ENCODE results near the gene SH2D3C. TPM values are rescaled to one million over a fixed set of nuclear protein-coding genes. Genes with fewer than 3 reads are reported as not detected.

The SH2D3C gene
- total and polyA plus RNA-seq, 10 of the 15 experiments (the other 5 are each of a cell fraction or from before 2014, with no cell fraction given): 1.2 to 23.5 (median 16.2) TPM

DNA sequence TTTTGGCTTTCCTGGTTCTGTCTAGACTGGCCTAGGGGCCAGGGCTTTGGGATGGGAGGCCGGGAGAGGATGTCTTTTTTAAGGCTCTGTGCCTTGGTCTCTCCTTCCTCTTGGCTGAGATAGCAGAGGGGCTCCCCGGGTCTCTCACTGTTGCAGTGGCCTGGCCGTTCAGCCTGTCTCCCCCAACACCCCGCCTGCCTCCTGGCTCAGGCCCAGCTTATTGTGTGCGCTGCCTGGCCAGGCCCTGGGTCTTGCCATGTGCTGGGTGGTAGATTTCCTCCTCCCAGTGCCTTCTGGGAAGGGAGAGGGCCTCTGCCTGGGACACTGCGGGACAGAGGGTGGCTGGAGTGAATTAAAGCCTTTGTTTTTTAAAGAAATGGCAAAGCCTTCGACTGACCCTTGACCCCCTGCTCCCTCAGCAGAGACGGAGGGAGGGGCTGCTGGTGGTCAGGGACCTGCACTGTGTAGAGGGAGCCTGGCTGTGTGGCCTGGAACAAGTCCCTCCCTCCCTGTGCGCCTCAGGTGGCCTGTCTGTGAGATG is 35.3 kb upstream of the SH2D3C start (continued):
- TF ChIP-seq, protein P1, sequence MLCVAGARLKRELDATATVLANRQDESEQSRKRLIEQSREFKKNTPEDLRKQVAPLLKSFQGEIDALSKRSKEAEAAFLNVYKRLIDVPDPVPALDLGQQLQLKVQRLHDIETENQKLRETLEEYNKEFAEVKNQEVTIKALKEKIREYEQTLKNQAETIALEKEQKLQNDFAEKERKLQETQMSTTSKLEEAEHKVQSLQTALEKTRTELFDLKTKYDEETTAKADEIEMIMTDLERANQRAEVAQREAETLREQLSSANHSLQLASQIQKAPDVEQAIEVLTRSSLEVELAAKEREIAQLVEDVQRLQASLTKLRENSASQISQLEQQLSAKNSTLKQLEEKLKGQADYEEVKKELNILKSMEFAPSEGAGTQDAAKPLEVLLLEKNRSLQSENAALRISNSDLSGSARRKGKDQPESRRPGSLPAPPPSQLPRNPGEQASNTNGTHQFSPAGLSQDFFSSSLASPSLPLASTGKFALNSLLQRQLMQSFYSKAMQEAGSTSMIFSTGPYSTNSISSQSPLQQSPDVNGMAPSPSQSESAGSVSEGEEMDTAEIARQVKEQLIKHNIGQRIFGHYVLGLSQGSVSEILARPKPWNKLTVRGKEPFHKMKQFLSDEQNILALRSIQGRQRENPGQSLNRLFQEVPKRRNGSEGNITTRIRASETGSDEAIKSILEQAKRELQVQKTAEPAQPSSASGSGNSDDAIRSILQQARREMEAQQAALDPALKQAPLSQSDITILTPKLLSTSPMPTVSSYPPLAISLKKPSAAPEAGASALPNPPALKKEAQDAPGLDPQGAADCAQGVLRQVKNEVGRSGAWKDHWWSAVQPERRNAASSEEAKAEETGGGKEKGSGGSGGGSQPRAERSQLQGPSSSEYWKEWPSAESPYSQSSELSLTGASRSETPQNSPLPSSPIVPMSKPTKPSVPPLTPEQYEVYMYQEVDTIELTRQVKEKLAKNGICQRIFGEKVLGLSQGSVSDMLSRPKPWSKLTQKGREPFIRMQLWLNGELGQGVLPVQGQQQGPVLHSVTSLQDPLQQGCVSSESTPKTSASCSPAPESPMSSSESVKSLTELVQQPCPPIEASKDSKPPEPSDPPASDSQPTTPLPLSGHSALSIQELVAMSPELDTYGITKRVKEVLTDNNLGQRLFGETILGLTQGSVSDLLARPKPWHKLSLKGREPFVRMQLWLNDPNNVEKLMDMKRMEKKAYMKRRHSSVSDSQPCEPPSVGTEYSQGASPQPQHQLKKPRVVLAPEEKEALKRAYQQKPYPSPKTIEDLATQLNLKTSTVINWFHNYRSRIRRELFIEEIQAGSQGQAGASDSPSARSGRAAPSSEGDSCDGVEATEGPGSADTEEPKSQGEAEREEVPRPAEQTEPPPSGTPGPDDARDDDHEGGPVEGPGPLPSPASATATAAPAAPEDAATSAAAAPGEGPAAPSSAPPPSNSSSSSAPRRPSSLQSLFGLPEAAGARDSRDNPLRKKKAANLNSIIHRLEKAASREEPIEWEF (IDR thresholded peaks at IDR 0.05; ENCODE audit: insufficient replicate concordance, low read depth, low read length): no peak
- no peak for TF ChIP-seq RBBP5 (conservative IDR thresholded peaks at IDR 0.05)

DNA sequence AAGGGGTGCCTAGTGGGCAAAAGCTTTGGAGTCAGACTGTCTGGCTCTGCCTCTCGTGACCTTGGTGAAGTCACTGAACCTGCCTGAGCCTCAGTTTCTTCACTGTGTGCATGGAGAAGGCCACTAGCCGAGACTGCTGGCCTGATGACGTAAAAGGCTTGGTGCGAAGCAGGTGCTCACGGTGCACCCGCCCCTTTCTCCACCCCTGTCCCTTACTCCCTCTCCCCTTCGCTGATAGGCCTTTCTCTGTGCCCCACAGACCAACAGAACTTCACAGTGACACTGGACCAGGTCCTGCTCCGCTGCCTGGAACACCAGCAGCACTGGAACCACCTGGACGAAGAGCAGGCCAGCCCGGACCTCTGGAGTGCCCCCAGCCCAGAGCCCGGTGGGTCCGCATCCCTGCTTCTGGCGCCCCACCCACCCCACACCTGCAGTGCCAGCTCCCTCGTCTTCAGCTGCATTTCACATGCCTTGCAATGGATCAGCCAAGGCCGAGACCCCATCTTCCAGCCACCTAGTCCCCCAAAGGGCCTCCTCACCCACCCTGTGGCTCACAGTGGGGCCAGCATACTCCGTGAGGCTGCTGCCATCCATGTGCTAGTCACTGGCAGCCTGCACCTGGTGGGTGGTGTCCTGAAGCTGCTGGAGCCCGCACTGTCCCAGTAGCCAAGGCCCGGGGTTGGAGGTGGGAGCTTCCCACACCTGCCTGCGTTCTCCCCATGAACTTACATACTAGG is 34.6 kb upstream of the SH2D3C start:
- POLR2A ChIA-PET: no interaction called here
- no peaks in the 10 kb centered on the region; the same call in 1 of the 2 replicates for H4K20me1 ChIP-seq (ENCODE audit: control insufficient read depth, insufficient read depth)
- TF ChIP-seq, protein P2, sequence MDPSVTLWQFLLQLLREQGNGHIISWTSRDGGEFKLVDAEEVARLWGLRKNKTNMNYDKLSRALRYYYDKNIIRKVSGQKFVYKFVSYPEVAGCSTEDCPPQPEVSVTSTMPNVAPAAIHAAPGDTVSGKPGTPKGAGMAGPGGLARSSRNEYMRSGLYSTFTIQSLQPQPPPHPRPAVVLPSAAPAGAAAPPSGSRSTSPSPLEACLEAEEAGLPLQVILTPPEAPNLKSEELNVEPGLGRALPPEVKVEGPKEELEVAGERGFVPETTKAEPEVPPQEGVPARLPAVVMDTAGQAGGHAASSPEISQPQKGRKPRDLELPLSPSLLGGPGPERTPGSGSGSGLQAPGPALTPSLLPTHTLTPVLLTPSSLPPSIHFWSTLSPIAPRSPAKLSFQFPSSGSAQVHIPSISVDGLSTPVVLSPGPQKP (IDR thresholded peaks at IDR 0.05; ENCODE audit: low read depth, low read length): no peak
- TF ChIP-seq MYB (IDR thresholded peaks at IDR 0.05; ENCODE audit: borderline replicate concordance, low read depth, low read length) (no peak), POLR2A (IDR thresholded peaks at IDR 0.05; ENCODE audit: low read depth, low read length) (peak; percentile 51; the same call in 1 of the 2 replicates), CHD2 (IDR thresholded peaks at IDR 0.05; ENCODE audit: borderline replicate concordance, low read depth, low read length) (no peak), BACH1 (IDR thresholded peaks at IDR 0.05; ENCODE audit: borderline replicate concordance) (no peak), TCF7 (IDR thresholded peaks at IDR 0.05; ENCODE audit: borderline replicate concordance) (no peak), JUNB (IDR thresholded peaks at IDR 0.05) (no peak)
- no peak overlapping the region for H2AFZ ChIP-seq (ENCODE audit: control insufficient read depth, low read depth, low read length)
- FAIRE-seq: no peak
- H3K9me3 ChIP-seq (replicated peaks; ENCODE audit: control insufficient read depth, insufficient read depth, low read length): no peaks in the 10 kb centered on the region
- intact Hi-C loops (cut with micrococcal nuclease; ENCODE audit: unreplicated experiment) (no loop called here), in situ Hi-C loops (cut with MboI) (no loop called here)
- DNase-seq (ENCODE audit: low read depth, low spot score): no peak
- no peaks in the 10 kb centered on the region for H3K4me1 ChIP-seq (ENCODE audit: control insufficient read depth, insufficient read depth, low read length)
- 94% methylated on average over 19 of the region's 19 CpGs for WGBS (ENCODE audit: insufficient coverage, insufficient replicate concordance, low lambda C conversion rate, missing lambda C conversion rate)
- BruUV-seq (replicated peaks): no TSS peak
- H3K4me3 ChIP-seq: no peak overlapping the region
- no peak for ATAC-seq
- H3K27me3 ChIP-seq (replicated peaks in 1 of 2; ENCODE audit: control insufficient read depth in 2 of 2, insufficient read depth in 2 of 2, low read length in 1 of 2): no peaks in the 10 kb centered on the region
- CTCF ChIA-PET: no interaction called here
- SMC1A ChIA-PET (ENCODE audit: uncharacterized antibody, unreplicated experiment): no interaction called here
- no peaks in the 10 kb centered on the region for H3K79me2 ChIP-seq (ENCODE audit: control insufficient read depth, insufficient read depth, low read length)
- H3K27ac ChIP-seq (ENCODE audit: control insufficient read depth, insufficient read depth): no peak overlapping the region
- RAD21 ChIA-PET (ENCODE audit: unreplicated experiment): no interaction called here
- H3K4me2 ChIP-seq (ENCODE audit: control insufficient read depth, insufficient read depth): no peak overlapping the region
- H3K9ac ChIP-seq (ENCODE audit: control insufficient read depth, insufficient read depth, low read length): no peak overlapping the region
- peaks cover 3 to 28% of the 10 kb centered on the region in 2 experiments; a peak in 3 of 4 replicates for H3K36me3 ChIP-seq (ENCODE audit: control insufficient read depth in 2 of 2, insufficient read depth in 2 of 2, low read length in 1 of 2)

All from GM12878 (cell line).